ENCODE results near the gene BCAS3.

BCAS3 gene

GRCh38 chr17:60947100-60947499 lies 269.4 kb downstream of the BCAS3 start:
- H3K9me3 ChIP-seq (ENCODE audit: control insufficient read depth in 2 of 2, low read length in 2 of 2), result no peaks in the 10 kb centered on the region
- no peak overlapping the region for H3K4me3 ChIP-seq (ENCODE audit: low read length in 2 of 2)
- H3K36me3 ChIP-seq (ENCODE audit: control insufficient read depth in 2 of 2, insufficient read depth in 2 of 2, low read length in 2 of 2), result no peaks in the 10 kb centered on the region
- no peak overlapping the region for H3K27ac ChIP-seq (ENCODE audit: low read length)
- no peaks in the 10 kb centered on the region for H3K27me3 ChIP-seq (ENCODE audit: control insufficient read depth in 1 of 2, insufficient read depth in 2 of 2, low read length in 2 of 2)
- no peaks in the 10 kb centered on the region for H3K4me1 ChIP-seq (ENCODE audit: control insufficient read depth, insufficient read depth, low read length)
- no peak overlapping the region for H3K9ac ChIP-seq (ENCODE audit: low read length in 2 of 2)

- Histone ChIP-seq H3K4me1 (ENCODE audit: control insufficient read depth, insufficient read depth, low read length) (no peaks in the 10 kb centered on the region), H3K27me3 (ENCODE audit: control insufficient read depth in 1 of 2, insufficient read depth in 2 of 2, low read length in 2 of 2) (no peaks in the 10 kb centered on the region), H3K36me3 (ENCODE audit: control insufficient read depth in 2 of 2, insufficient read depth in 2 of 2, low read length in 2 of 2) (no peaks in the 10 kb centered on the region), H3K27ac (ENCODE audit: low read length) (no peak overlapping the region), H3K9ac (ENCODE audit: low read length in 2 of 2) (no peak overlapping the region), H3K4me3 (ENCODE audit: low read length in 2 of 2) (no peak overlapping the region), H3K9me3 (ENCODE audit: control insufficient read depth in 2 of 2, low read length in 2 of 2) (no peaks in the 10 kb centered on the region)
Observed at GRCh38 chr17:60947543-60947942, 269.9 kb downstream of the BCAS3 start.

- peaks cover 0 to 5% of the 10 kb centered on the region in 2 donors for H3K9me3 ChIP-seq (ENCODE audit: control insufficient read depth in 2 of 2, low read length in 2 of 2)
- H3K27me3 ChIP-seq (ENCODE audit: control insufficient read depth in 1 of 2, insufficient read depth in 2 of 2, low read length in 2 of 2), result no peaks in the 10 kb centered on the region
- H3K4me3 ChIP-seq (ENCODE audit: low read length in 2 of 2), result no peak overlapping the region
- no peaks in the 10 kb centered on the region for H3K36me3 ChIP-seq (ENCODE audit: control insufficient read depth in 2 of 2, insufficient read depth in 2 of 2, low read length in 2 of 2)
- no peak overlapping the region for H3K9ac ChIP-seq (ENCODE audit: low read length in 2 of 2)
- no peak overlapping the region for H3K27ac ChIP-seq (ENCODE audit: low read length)
- H3K4me1 ChIP-seq (ENCODE audit: control insufficient read depth, insufficient read depth, low read length), result no peaks in the 10 kb centered on the region
Observed at GRCh38 chr17:60952747-60953146, 275.1 kb downstream of the BCAS3 start.

GRCh38 chr17:60959011-60959410 lies 281.4 kb downstream of the BCAS3 start:
- H3K27ac ChIP-seq (ENCODE audit: low read length), result no peak overlapping the region
- no peaks in the 10 kb centered on the region for H3K4me1 ChIP-seq (ENCODE audit: control insufficient read depth, insufficient read depth, low read length)
- H3K9ac ChIP-seq (ENCODE audit: low read length in 2 of 2), result no peak overlapping the region
- peaks cover 0 to 3% of the 10 kb centered on the region in 2 donors for H3K9me3 ChIP-seq (ENCODE audit: control insufficient read depth in 2 of 2, low read length in 2 of 2)
- H3K4me3 ChIP-seq (ENCODE audit: low read length in 2 of 2), result no peak overlapping the region
- H3K36me3 ChIP-seq (ENCODE audit: control insufficient read depth in 2 of 2, insufficient read depth in 2 of 2, low read length in 2 of 2), result peaks cover 0 to 4% of the 10 kb centered on the region in 2 donors
- H3K27me3 ChIP-seq (ENCODE audit: control insufficient read depth in 1 of 2, insufficient read depth in 2 of 2, low read length in 2 of 2), result no peaks in the 10 kb centered on the region

- peaks cover 0 to 4% of the 10 kb centered on the region in 2 donors for H3K36me3 ChIP-seq (ENCODE audit: control insufficient read depth in 2 of 2, insufficient read depth in 2 of 2, low read length in 2 of 2)
- H3K9ac ChIP-seq (ENCODE audit: low read length in 2 of 2), result no peak overlapping the region
- peaks cover 0 to 3% of the 10 kb centered on the region in 2 donors for H3K9me3 ChIP-seq (ENCODE audit: control insufficient read depth in 2 of 2, low read length in 2 of 2)
- no peak overlapping the region for H3K27ac ChIP-seq (ENCODE audit: low read length)
- H3K4me1 ChIP-seq (ENCODE audit: control insufficient read depth, insufficient read depth, low read length), result no peaks in the 10 kb centered on the region
- H3K27me3 ChIP-seq (ENCODE audit: control insufficient read depth in 1 of 2, insufficient read depth in 2 of 2, low read length in 2 of 2), result no peaks in the 10 kb centered on the region
- H3K4me3 ChIP-seq (ENCODE audit: low read length in 2 of 2), result no peak overlapping the region
Observed at GRCh38 chr17:60959696-60960095, 282.0 kb downstream of the BCAS3 start.

- peaks cover 0 to 4% of the 10 kb centered on the region in 2 donors for H3K36me3 ChIP-seq (ENCODE audit: control insufficient read depth in 2 of 2, insufficient read depth in 2 of 2, low read length in 2 of 2)
- no peaks in the 10 kb centered on the region for H3K27me3 ChIP-seq (ENCODE audit: control insufficient read depth in 1 of 2, insufficient read depth in 2 of 2, low read length in 2 of 2)
- no peak overlapping the region for H3K9ac ChIP-seq (ENCODE audit: low read length in 2 of 2)
- no peak overlapping the region for H3K27ac ChIP-seq (ENCODE audit: low read length)
- peaks cover 0 to 3% of the 10 kb centered on the region in 2 donors for H3K9me3 ChIP-seq (ENCODE audit: control insufficient read depth in 2 of 2, low read length in 2 of 2)
- H3K4me3 ChIP-seq (ENCODE audit: low read length in 2 of 2), result no peak overlapping the region
- no peaks in the 10 kb centered on the region for H3K4me1 ChIP-seq (ENCODE audit: control insufficient read depth, insufficient read depth, low read length)
Observed at GRCh38 chr17:60960398-60961065, 282.9 kb downstream of the BCAS3 start.

GRCh38 chr17:60964160-60964559 lies 286.5 kb downstream of the BCAS3 start:
- no peaks in the 10 kb centered on the region for H3K27me3 ChIP-seq (ENCODE audit: control insufficient read depth in 1 of 2, insufficient read depth in 2 of 2, low read length in 2 of 2)
- H3K4me3 ChIP-seq (ENCODE audit: low read length in 2 of 2), result no peak overlapping the region
- H3K9me3 ChIP-seq (ENCODE audit: control insufficient read depth in 2 of 2, low read length in 2 of 2), result peaks cover 2 to 3% of the 10 kb centered on the region in 2 donors
- no peak overlapping the region for H3K9ac ChIP-seq (ENCODE audit: low read length in 2 of 2)
- peaks cover 0 to 4% of the 10 kb centered on the region in 2 donors for H3K36me3 ChIP-seq (ENCODE audit: control insufficient read depth in 2 of 2, insufficient read depth in 2 of 2, low read length in 2 of 2)
- H3K4me1 ChIP-seq (ENCODE audit: control insufficient read depth, insufficient read depth, low read length), result no peaks in the 10 kb centered on the region
- H3K27ac ChIP-seq (ENCODE audit: low read length), result no peak overlapping the region

GRCh38 chr17:60968266-60968665 lies 290.6 kb downstream of the BCAS3 start:
- H3K27ac ChIP-seq (ENCODE audit: low read length), result no peak overlapping the region
- H3K9ac ChIP-seq (ENCODE audit: low read length in 2 of 2), result no peak overlapping the region
- no peaks in the 10 kb centered on the region for H3K4me1 ChIP-seq (ENCODE audit: control insufficient read depth, insufficient read depth, low read length)
- no peak overlapping the region for H3K4me3 ChIP-seq (ENCODE audit: low read length in 2 of 2)
- no peaks in the 10 kb centered on the region for H3K27me3 ChIP-seq (ENCODE audit: control insufficient read depth in 1 of 2, insufficient read depth in 2 of 2, low read length in 2 of 2)
- peaks cover 0 to 2% of the 10 kb centered on the region in 2 donors for H3K9me3 ChIP-seq (ENCODE audit: control insufficient read depth in 2 of 2, low read length in 2 of 2)
- no peaks in the 10 kb centered on the region for H3K36me3 ChIP-seq (ENCODE audit: control insufficient read depth in 2 of 2, insufficient read depth in 2 of 2, low read length in 2 of 2)

- Histone ChIP-seq H3K4me1 (ENCODE audit: control insufficient read depth, insufficient read depth, low read length) (no peaks in the 10 kb centered on the region), H3K9me3 (ENCODE audit: control insufficient read depth in 2 of 2, low read length in 2 of 2) (peaks cover 0 to 2% of the 10 kb centered on the region in 2 donors), H3K9ac (ENCODE audit: low read length in 2 of 2) (no peak overlapping the region), H3K4me3 (ENCODE audit: low read length in 2 of 2) (no peak overlapping the region), H3K27me3 (ENCODE audit: control insufficient read depth in 1 of 2, insufficient read depth in 2 of 2, low read length in 2 of 2) (no peaks in the 10 kb centered on the region), H3K36me3 (ENCODE audit: control insufficient read depth in 2 of 2, insufficient read depth in 2 of 2, low read length in 2 of 2) (no peaks in the 10 kb centered on the region), H3K27ac (ENCODE audit: low read length) (no peak overlapping the region)
Observed at GRCh38 chr17:60969500-60970037, 291.9 kb downstream of the BCAS3 start.

GRCh38 chr17:60970741-60971140 lies 293.1 kb downstream of the BCAS3 start:
- H3K27ac ChIP-seq (ENCODE audit: low read length), result no peak overlapping the region
- H3K9me3 ChIP-seq (ENCODE audit: control insufficient read depth in 2 of 2, low read length in 2 of 2), result peaks cover 0 to 2% of the 10 kb centered on the region in 2 donors
- H3K36me3 ChIP-seq (ENCODE audit: control insufficient read depth in 2 of 2, insufficient read depth in 2 of 2, low read length in 2 of 2), result no peaks in the 10 kb centered on the region
- no peak overlapping the region for H3K4me3 ChIP-seq (ENCODE audit: low read length in 2 of 2)
- H3K4me1 ChIP-seq (ENCODE audit: control insufficient read depth, insufficient read depth, low read length), result no peaks in the 10 kb centered on the region
- no peaks in the 10 kb centered on the region for H3K27me3 ChIP-seq (ENCODE audit: control insufficient read depth in 1 of 2, insufficient read depth in 2 of 2, low read length in 2 of 2)
- H3K9ac ChIP-seq (ENCODE audit: low read length in 2 of 2), result no peak overlapping the region
